ENCODE data around the gene CYB5R3. TPM values are rescaled to one million over a fixed set of nuclear protein-coding genes. Genes with fewer than 3 reads are reported as not detected.

The CYB5R3 gene
- total and polyA plus RNA-seq, 7 experiments from 2014 or later: 34.3 to 74.1 (median 42.3) TPM

- H3K27ac Mint-ChIP-seq: peak overlapping the region in 1 of 9 donors; percentile 75
- H3K36me3 Mint-ChIP-seq: peaks cover 4 to 36% (median 18%) of the 10 kb centered on the region in 5 donors
- ChIA-PET CTCF (no interaction called here), POLR2A (no interaction called here)
- H3K9me3 Mint-ChIP-seq: no peaks in the 10 kb centered on the region
- Histone ChIP-seq H3K36me3 (ENCODE audit: control insufficient read depth in 2 of 3, insufficient read depth in 3 of 3, low read length in 3 of 3) (peaks cover 23 to 76% (median 30%) of the 10 kb centered on the region in 3 experiments), H3K9me3 (ENCODE audit: control insufficient read depth in 2 of 3, low read length in 3 of 3) (no peaks in the 10 kb centered on the region), H3K4me1 (ENCODE audit: control insufficient read depth in 2 of 2, insufficient read depth in 2 of 2, low read length in 2 of 2) (peaks cover 0 to 3% of the 10 kb centered on the region in 2 donors), H3K4me3 (ENCODE audit: low read length) (no peak overlapping the region), H3K27ac (ENCODE audit: low read depth, low read length) (no peak overlapping the region), H3K27me3 (ENCODE audit: control insufficient read depth in 2 of 2, insufficient read depth in 2 of 2, low read length in 2 of 2) (no peaks in the 10 kb centered on the region)
- no peaks in the 10 kb centered on the region for H3K27me3 Mint-ChIP-seq
- ATAC-seq (no peak), DNase-seq (no peak)
- intact Hi-C loops (cut with micrococcal nuclease): no loop called here
- peaks cover 8 to 56% (median 36%) of the 10 kb centered on the region in 7 donors for H3K4me1 Mint-ChIP-seq
- H3K4me3 Mint-ChIP-seq: no peak overlapping the region
Observed at GRCh38 chr22:42602470-42602869, 46.7 kb downstream of the CYB5R3 start.

- Histone ChIP-seq H3K27ac (ENCODE audit: low read depth, low read length) (no peak overlapping the region), H3K4me3 (ENCODE audit: low read length) (no peak overlapping the region), H3K9me3 (ENCODE audit: control insufficient read depth in 2 of 3, low read length in 3 of 3) (no peaks in the 10 kb centered on the region), H3K27me3 (ENCODE audit: control insufficient read depth in 2 of 2, insufficient read depth in 2 of 2, low read length in 2 of 2) (no peaks in the 10 kb centered on the region), H3K4me1 (ENCODE audit: control insufficient read depth in 2 of 2, insufficient read depth in 2 of 2, low read length in 2 of 2) (peaks cover 0 to 3% of the 10 kb centered on the region in 2 donors), H3K36me3 (ENCODE audit: control insufficient read depth in 2 of 3, insufficient read depth in 3 of 3, low read length in 3 of 3) (peaks cover 28 to 81% (median 30%) of the 10 kb centered on the region in 3 experiments)
- Mint-ChIP-seq H3K9me3 (no peaks in the 10 kb centered on the region), H3K27me3 (no peaks in the 10 kb centered on the region), H3K4me1 (peaks cover 8 to 56% (median 36%) of the 10 kb centered on the region in 7 donors), H3K27ac (peak overlapping the region in 2 of 9 donors; percentile 39 to 63), H3K4me3 (no peak overlapping the region), H3K36me3 (peaks cover 4 to 41% (median 20%) of the 10 kb centered on the region in 5 donors)
- intact Hi-C loops (cut with micrococcal nuclease): no loop called here
- DNase-seq: no peak
- ChIA-PET CTCF (no interaction called here), POLR2A (no interaction called here)
- no peak for ATAC-seq
Observed at GRCh38 chr22:42601879-42602465, 47.2 kb downstream of the CYB5R3 start.

- no peaks in the 10 kb centered on the region for H3K9me3 Mint-ChIP-seq
- POLR2A ChIA-PET: interaction anchor here (1.7 kb wide), 2 partner anchors 12 to 18 kb away, joined by 3 to 5 read pairs; partner anchors contain the start of gene POLDIP3
- no peaks in the 10 kb centered on the region for H3K27me3 Mint-ChIP-seq
- no peak for DNase-seq
- no peak overlapping the region for H3K4me3 Mint-ChIP-seq
- H3K27ac Mint-ChIP-seq: peak overlapping the region in 1 of 9 donors; percentile 32
- peaks cover 8 to 41% (median 22%) of the 10 kb centered on the region in 5 donors for H3K36me3 Mint-ChIP-seq
- Histone ChIP-seq H3K36me3 (ENCODE audit: control insufficient read depth in 2 of 3, insufficient read depth in 3 of 3, low read length in 3 of 3) (peaks cover 39 to 95% (median 43%) of the 10 kb centered on the region in 3 experiments), H3K4me1 (ENCODE audit: control insufficient read depth in 2 of 2, insufficient read depth in 2 of 2, low read length in 2 of 2) (no peaks in the 10 kb centered on the region), H3K27me3 (ENCODE audit: control insufficient read depth in 2 of 2, insufficient read depth in 2 of 2, low read length in 2 of 2) (no peaks in the 10 kb centered on the region), H3K27ac (ENCODE audit: low read depth, low read length) (no peak overlapping the region), H3K4me3 (ENCODE audit: low read length) (no peak overlapping the region), H3K9me3 (ENCODE audit: control insufficient read depth in 2 of 3, low read length in 3 of 3) (no peaks in the 10 kb centered on the region)
- intact Hi-C loops (cut with micrococcal nuclease): no loop called here
- peaks cover 2 to 11% (median 7%) of the 10 kb centered on the region in 7 donors for H3K4me1 Mint-ChIP-seq
- CTCF ChIA-PET: interaction anchor here (0.6 kb wide), 1 partner anchor 15 kb away, joined by 10 read pairs; no protein-coding TSS in a partner anchor
- no peak for ATAC-seq
Observed at GRCh38 chr22:42596863-42597530, 52.2 kb downstream of the CYB5R3 start.

- Mint-ChIP-seq H3K27ac (no peak overlapping the region), H3K27me3 (no peaks in the 10 kb centered on the region), H3K4me3 (no peak overlapping the region), H3K4me1 (peaks cover 0 to 7% (median 3%) of the 10 kb centered on the region in 7 donors), H3K9me3 (no peaks in the 10 kb centered on the region), H3K36me3 (peaks cover 4 to 39% (median 18%) of the 10 kb centered on the region in 5 donors)
- Histone ChIP-seq H3K36me3 (ENCODE audit: control insufficient read depth in 2 of 3, insufficient read depth in 3 of 3, low read length in 3 of 3) (peaks cover 36 to 97% (median 40%) of the 10 kb centered on the region in 3 experiments), H3K27ac (ENCODE audit: low read depth, low read length) (no peak overlapping the region), H3K27me3 (ENCODE audit: control insufficient read depth in 2 of 2, insufficient read depth in 2 of 2, low read length in 2 of 2) (no peaks in the 10 kb centered on the region), H3K4me1 (ENCODE audit: control insufficient read depth in 2 of 2, insufficient read depth in 2 of 2, low read length in 2 of 2) (no peaks in the 10 kb centered on the region), H3K9me3 (ENCODE audit: control insufficient read depth in 2 of 3, low read length in 3 of 3) (no peaks in the 10 kb centered on the region), H3K4me3 (ENCODE audit: low read length) (no peak overlapping the region)
- intact Hi-C loops (cut with micrococcal nuclease): no loop called here
- ChIA-PET CTCF (interaction anchor here (0.6 kb wide), 1 partner anchor 14 kb away, joined by 10 read pairs; no protein-coding TSS in a partner anchor), POLR2A (interaction anchor here (1.7 kb wide), 1 partner anchor 12 kb away, joined by 3 read pairs; no protein-coding TSS in a partner anchor)
- DNase-seq: no peak
- ATAC-seq: no peak
Observed at GRCh38 chr22:42596336-42596735, 52.9 kb downstream of the CYB5R3 start.

- Histone ChIP-seq H3K4me1 (ENCODE audit: control insufficient read depth in 2 of 2, insufficient read depth in 2 of 2, low read length in 2 of 2) (no peaks in the 10 kb centered on the region), H3K27ac (ENCODE audit: low read depth, low read length) (no peak overlapping the region), H3K4me3 (ENCODE audit: low read length) (no peak overlapping the region), H3K36me3 (ENCODE audit: control insufficient read depth in 2 of 3, insufficient read depth in 3 of 3, low read length in 3 of 3) (peaks cover 36 to 94% (median 40%) of the 10 kb centered on the region in 3 experiments), H3K9me3 (ENCODE audit: control insufficient read depth in 2 of 3, low read length in 3 of 3) (no peaks in the 10 kb centered on the region), H3K27me3 (ENCODE audit: control insufficient read depth in 2 of 2, insufficient read depth in 2 of 2, low read length in 2 of 2) (no peaks in the 10 kb centered on the region)
- Mint-ChIP-seq H3K36me3 (peaks cover 4 to 39% (median 18%) of the 10 kb centered on the region in 5 donors), H3K4me1 (peaks cover 0 to 7% (median 3%) of the 10 kb centered on the region in 7 donors), H3K4me3 (no peak overlapping the region), H3K9me3 (no peaks in the 10 kb centered on the region), H3K27me3 (no peaks in the 10 kb centered on the region), H3K27ac (peak overlapping the region in 1 of 9 donors; percentile 21)
- no peak for ATAC-seq
- DNase-seq: no peak
- POLR2A ChIA-PET: interaction anchor here (1.7 kb wide), 1 partner anchor 13 kb away, joined by 3 read pairs; no protein-coding TSS in a partner anchor
- CTCF ChIA-PET: no interaction called here
- intact Hi-C loops (cut with micrococcal nuclease): no loop called here
Observed at GRCh38 chr22:42595434-42595833, 53.8 kb downstream of the CYB5R3 start.

GRCh38 chr22:42591987-42592386, 57.2 kb downstream of the CYB5R3 start:
- Histone ChIP-seq H3K36me3 (ENCODE audit: control insufficient read depth in 2 of 3, insufficient read depth in 3 of 3, low read length in 3 of 3) (peaks cover 30 to 92% (median 31%) of the 10 kb centered on the region in 3 experiments), H3K27me3 (ENCODE audit: control insufficient read depth in 2 of 2, insufficient read depth in 2 of 2, low read length in 2 of 2) (no peaks in the 10 kb centered on the region), H3K4me1 (ENCODE audit: control insufficient read depth in 2 of 2, insufficient read depth in 2 of 2, low read length in 2 of 2) (no peaks in the 10 kb centered on the region), H3K9me3 (ENCODE audit: control insufficient read depth in 2 of 3, low read length in 3 of 3) (no peaks in the 10 kb centered on the region), H3K4me3 (ENCODE audit: low read length) (no peak overlapping the region), H3K27ac (ENCODE audit: low read depth, low read length) (no peak overlapping the region)
- Mint-ChIP-seq H3K36me3 (peaks cover 4 to 27% (median 16%) of the 10 kb centered on the region in 5 donors), H3K27me3 (no peaks in the 10 kb centered on the region), H3K4me3 (no peak overlapping the region), H3K9me3 (no peaks in the 10 kb centered on the region), H3K4me1 (peaks cover 0 to 3% (median 0%) of the 10 kb centered on the region in 7 donors), H3K27ac (no peak overlapping the region)
- no peak for DNase-seq
- ChIA-PET CTCF (no interaction called here), POLR2A (no interaction called here)
- no peak for ATAC-seq
- intact Hi-C loops (cut with micrococcal nuclease): no loop called here

All from naive thymus-derived CD4-positive, alpha-beta T cell (primary cell).